GM10248 (cell line): Measurements from ENCODE around the gene KLF4.

ENCODE experiments used
- CTCF ChIA-PET: fragments of 300-600 bp; sonication (Branson Sonifier 250); formaldehyde crosslinking; extraction: SDS; loops from one replicate; lab custom pipeline; 2021; ENCODE audit warnings: antibody characterized with exemption; lab: Yijun Ruan, JAX
- POLR2A ChIA-PET: fragments of 350-650 bp; sonication (Branson Sonifier 250); formaldehyde crosslinking; extraction: SDS; loops from one replicate; lab custom pipeline; 2020; ENCODE audit warnings: antibody characterized with exemption; lab: Yijun Ruan, JAX
- DNase-seq: peaks from one replicate; pipeline ENCODE4 v3.0.0; 2012; ENCODE audit errors: extremely low spot score
- CTCF ChIP-seq: IDR thresholded peaks from 2 replicates; pipeline ENCODE4 v1.5.1; 2012; ENCODE audit warnings: mild to moderate bottlenecking, low read depth; ENCODE audit errors: extremely low read depth, missing control alignments, control extremely low read depth

Gene KLF4

GRCh38 chr9:107467416-107467815 is 22.2 kb downstream of the KLF4 start:
- CTCF ChIA-PET: interaction anchor here (1.0 kb wide), 1 partner anchor 1294 kb away, joined by 3 read pairs; no protein-coding TSS in a partner anchor
- no peak for DNase-seq
- POLR2A ChIA-PET: no interaction called here
- no peak for TF ChIP-seq CTCF

GRCh38 chr9:107466826-107467225 is 22.7 kb downstream of the KLF4 start:
- CTCF ChIA-PET: interaction anchor here (1.0 to 1.8 kb wide), 2 partner anchors 1103 to 1295 kb away, joined by 3 to 5 read pairs; no protein-coding TSS in a partner anchor
- TF ChIP-seq CTCF: no peak
- DNase-seq: no peak
- POLR2A ChIA-PET: no interaction called here

GRCh38 chr9:107465467-107466451 is 23.8 kb downstream of the KLF4 start:
- ChIA-PET POLR2A (no interaction called here), CTCF (interaction anchor here (0.8 to 2.6 kb wide), 10 partner anchors 10 to 1296 kb away, joined by 3 to 22 read pairs (median 4); no protein-coding TSS in a partner anchor)
- peak; percentile 49 for TF ChIP-seq CTCF
- peak; percentile 70 for DNase-seq

GRCh38 chr9:107464516-107464915 is 25.1 kb downstream of the KLF4 start:
- POLR2A ChIA-PET: no interaction called here
- CTCF ChIA-PET: interaction anchor here (0.9 to 2.6 kb wide), 4 partner anchors 19 to 1297 kb away, joined by 3 to 22 read pairs (median 6); no protein-coding TSS in a partner anchor
- DNase-seq: no peak
- no peak for TF ChIP-seq CTCF

GRCh38 chr9:107462691-107463090 is 26.9 kb downstream of the KLF4 start:
- ChIA-PET CTCF (no interaction called here), POLR2A (no interaction called here)
- no peak for DNase-seq
- no peak for TF ChIP-seq CTCF

- CTCF ChIA-PET: interaction anchor here (0.8 to 1.7 kb wide), 3 partner anchors 24 to 1105 kb away, joined by 3 to 6 read pairs (median 3); no protein-coding TSS in a partner anchor
- POLR2A ChIA-PET: interaction anchor here (0.6 kb wide), 1 partner anchor 1907 kb away, joined by 3 read pairs; no protein-coding TSS in a partner anchor
These were observed 29.2 kb downstream of the KLF4 start for GRCh38 chr9:107460153-107461023.

More at GRCh38 chr9:107460153-107461023, 29.2 kb downstream of the KLF4 start:
- TF ChIP-seq CTCF: no peak
- no peak for DNase-seq
